ENCODE data around the gene FAM78B. TPM values are rescaled to one million over a fixed set of nuclear protein-coding genes. Genes with fewer than 3 reads are reported as not detected.

FAM78B gene
- total RNA-seq, 1 donor from 2014 or later, result 2.9 TPM

GRCh38 chr1:166164995-166165660, 1.7 kb downstream of the FAM78B start:
- H3K36me3 Mint-ChIP-seq, result no peaks in the 10 kb centered on the region
- peak overlapping the region; percentile 88 for H3K4me3 Mint-ChIP-seq
- TF ChIP-seq, protein P1, sequence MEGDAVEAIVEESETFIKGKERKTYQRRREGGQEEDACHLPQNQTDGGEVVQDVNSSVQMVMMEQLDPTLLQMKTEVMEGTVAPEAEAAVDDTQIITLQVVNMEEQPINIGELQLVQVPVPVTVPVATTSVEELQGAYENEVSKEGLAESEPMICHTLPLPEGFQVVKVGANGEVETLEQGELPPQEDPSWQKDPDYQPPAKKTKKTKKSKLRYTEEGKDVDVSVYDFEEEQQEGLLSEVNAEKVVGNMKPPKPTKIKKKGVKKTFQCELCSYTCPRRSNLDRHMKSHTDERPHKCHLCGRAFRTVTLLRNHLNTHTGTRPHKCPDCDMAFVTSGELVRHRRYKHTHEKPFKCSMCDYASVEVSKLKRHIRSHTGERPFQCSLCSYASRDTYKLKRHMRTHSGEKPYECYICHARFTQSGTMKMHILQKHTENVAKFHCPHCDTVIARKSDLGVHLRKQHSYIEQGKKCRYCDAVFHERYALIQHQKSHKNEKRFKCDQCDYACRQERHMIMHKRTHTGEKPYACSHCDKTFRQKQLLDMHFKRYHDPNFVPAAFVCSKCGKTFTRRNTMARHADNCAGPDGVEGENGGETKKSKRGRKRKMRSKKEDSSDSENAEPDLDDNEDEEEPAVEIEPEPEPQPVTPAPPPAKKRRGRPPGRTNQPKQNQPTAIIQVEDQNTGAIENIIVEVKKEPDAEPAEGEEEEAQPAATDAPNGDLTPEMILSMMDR (conservative IDR thresholded peaks at IDR 0.05), result peak; percentile 77
- peaks cover 85% of the 10 kb centered on the region for H3K27me3 Mint-ChIP-seq
- H3K4me1 Mint-ChIP-seq (ENCODE audit: unreplicated experiment), result peaks cover 9% of the 10 kb centered on the region
- peak overlapping the region; percentile 56 for H3K27ac Mint-ChIP-seq
- no peaks in the 10 kb centered on the region for H3K9me3 Mint-ChIP-seq
- peak; percentile 75 for DNase-seq (ENCODE audit: extremely low spot score, unreplicated experiment)

GRCh38 chr1:166164646-166164994, 2.2 kb downstream of the FAM78B start:
- Mint-ChIP-seq H3K4me1 (ENCODE audit: unreplicated experiment) (peaks cover 9% of the 10 kb centered on the region), H3K9me3 (no peaks in the 10 kb centered on the region), H3K4me3 (peak overlapping the region; percentile 88), H3K27me3 (peaks cover 86% of the 10 kb centered on the region), H3K27ac (peak overlapping the region; percentile 34), H3K36me3 (no peaks in the 10 kb centered on the region)
- TF ChIP-seq, protein P1 (conservative IDR thresholded peaks at IDR 0.05), result no peak
- no peak for DNase-seq (ENCODE audit: extremely low spot score, unreplicated experiment)

DNA sequence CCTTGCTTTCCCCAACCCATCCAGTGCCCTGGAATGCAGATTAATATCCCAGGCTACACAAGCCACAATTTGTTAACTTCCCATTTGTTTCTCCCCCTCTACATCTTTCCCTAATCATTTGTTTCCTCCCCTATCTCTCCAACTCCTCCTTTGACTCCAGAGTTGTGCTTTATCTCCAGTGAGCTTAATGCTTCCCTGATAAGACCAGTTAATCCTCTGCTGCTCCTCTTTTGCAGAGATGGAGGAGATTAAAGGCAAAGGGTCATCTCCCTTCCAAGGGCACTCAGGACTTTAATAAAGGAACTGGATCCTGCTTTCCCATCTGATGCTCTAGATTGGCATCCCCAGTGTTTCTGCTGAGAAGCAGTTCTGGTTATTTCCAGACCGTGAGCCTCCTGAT, 7.1 kb downstream of the FAM78B start:
- Mint-ChIP-seq H3K36me3 (no peaks in the 10 kb centered on the region), H3K4me3 (no peak overlapping the region), H3K4me1 (ENCODE audit: unreplicated experiment) (no peaks in the 10 kb centered on the region), H3K9me3 (no peaks in the 10 kb centered on the region), H3K27me3 (peaks cover 63% of the 10 kb centered on the region), H3K27ac (no peak overlapping the region)
- no peak for DNase-seq (ENCODE audit: extremely low spot score, unreplicated experiment)
- TF ChIP-seq, protein P1 (conservative IDR thresholded peaks at IDR 0.05), result no peak

- no peak overlapping the region for H3K4me3 Mint-ChIP-seq
- DNase-seq (ENCODE audit: extremely low spot score, unreplicated experiment), result no peak
- H3K4me1 Mint-ChIP-seq (ENCODE audit: unreplicated experiment), result no peaks in the 10 kb centered on the region
- H3K9me3 Mint-ChIP-seq, result no peaks in the 10 kb centered on the region
- H3K27me3 Mint-ChIP-seq, result peaks cover 33% of the 10 kb centered on the region
- TF ChIP-seq, protein P1 (conservative IDR thresholded peaks at IDR 0.05), result no peak
- no peaks in the 10 kb centered on the region for H3K36me3 Mint-ChIP-seq
- no peak overlapping the region for H3K27ac Mint-ChIP-seq
Measured at GRCh38 chr1:166156674-166157073, 10.1 kb downstream of the FAM78B start.

- no peaks in the 10 kb centered on the region for H3K4me1 Mint-ChIP-seq (ENCODE audit: unreplicated experiment)
- H3K36me3 Mint-ChIP-seq, result no peaks in the 10 kb centered on the region
- H3K27me3 Mint-ChIP-seq, result peaks cover 20% of the 10 kb centered on the region
- no peaks in the 10 kb centered on the region for H3K9me3 Mint-ChIP-seq
- H3K27ac Mint-ChIP-seq, result no peak overlapping the region
- no peak overlapping the region for H3K4me3 Mint-ChIP-seq
- TF ChIP-seq, protein P1 (conservative IDR thresholded peaks at IDR 0.05), result no peak
- DNase-seq (ENCODE audit: extremely low spot score, unreplicated experiment), result no peak
Measured at GRCh38 chr1:166155108-166155507, 11.7 kb downstream of the FAM78B start.

Measured in type B pancreatic cell (in vitro differentiated cells).